NCI-H345 (cell line): ENCODE measurements around the gene SRRM2.

Source experiments
- DNase-seq: peaks from one replicate; lab custom pipeline; 2025; lab: John Stamatoyannopoulos, UW

SRRM2 gene

DNA sequence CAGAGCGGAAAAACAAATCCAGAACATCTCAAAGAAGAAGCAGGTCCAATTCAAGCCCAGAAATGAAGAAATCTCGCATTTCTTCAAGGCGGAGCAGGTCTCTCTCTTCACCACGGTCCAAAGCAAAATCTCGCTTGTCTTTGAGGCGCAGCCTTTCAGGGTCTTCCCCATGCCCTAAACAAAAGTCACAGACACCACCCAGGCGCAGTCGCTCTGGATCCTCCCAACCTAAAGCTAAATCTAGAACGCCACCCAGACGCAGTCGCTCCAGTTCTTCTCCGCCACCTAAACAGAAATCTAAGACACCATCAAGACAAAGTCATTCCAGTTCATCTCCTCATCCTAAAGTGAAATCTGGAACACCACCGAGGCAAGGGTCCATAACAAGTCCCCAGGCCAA lies 10.3 kb downstream of the SRRM2 start:
- DNase-seq, result no peak

GRCh38 chr16:2763173-2763572 lies 10.7 kb downstream of the SRRM2 start:
- DNase-seq, result no peak

- no peak for DNase-seq
These were observed 12.3 kb downstream of the SRRM2 start for GRCh38 chr16:2764718-2765117.

- DNase-seq, result no peak
These were observed 13.3 kb downstream of the SRRM2 start for GRCh38 chr16:2765462-2766404.

- no peak for DNase-seq
These were observed 14.1 kb downstream of the SRRM2 start for GRCh38 chr16:2766430-2767139.

DNA sequence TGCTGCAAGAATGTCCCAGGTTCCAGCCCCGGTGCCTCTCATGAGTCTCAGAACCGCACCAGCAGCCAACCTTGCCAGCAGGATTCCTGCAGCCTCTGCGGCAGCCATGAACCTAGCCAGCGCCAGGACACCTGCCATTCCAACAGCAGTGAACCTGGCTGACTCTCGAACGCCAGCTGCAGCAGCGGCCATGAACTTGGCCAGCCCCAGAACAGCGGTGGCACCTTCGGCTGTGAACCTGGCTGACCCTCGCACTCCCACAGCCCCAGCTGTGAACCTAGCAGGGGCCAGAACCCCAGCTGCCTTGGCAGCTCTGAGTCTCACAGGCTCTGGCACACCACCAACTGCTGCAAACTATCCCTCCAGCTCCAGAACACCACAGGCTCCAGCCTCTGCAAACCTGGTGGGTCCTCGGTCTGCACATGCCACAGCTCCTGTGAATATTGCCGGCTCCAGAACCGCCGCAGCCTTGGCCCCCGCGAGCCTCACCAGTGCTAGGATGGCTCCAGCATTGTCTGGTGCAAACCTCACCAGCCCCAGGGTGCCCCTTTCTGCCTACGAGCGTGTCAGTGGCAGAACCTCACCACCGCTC lies 14.8 kb downstream of the SRRM2 start:
- no peak for DNase-seq

- DNase-seq, result no peak
These were observed 15.5 kb downstream of the SRRM2 start for GRCh38 chr16:2767891-2768290.

DNA sequence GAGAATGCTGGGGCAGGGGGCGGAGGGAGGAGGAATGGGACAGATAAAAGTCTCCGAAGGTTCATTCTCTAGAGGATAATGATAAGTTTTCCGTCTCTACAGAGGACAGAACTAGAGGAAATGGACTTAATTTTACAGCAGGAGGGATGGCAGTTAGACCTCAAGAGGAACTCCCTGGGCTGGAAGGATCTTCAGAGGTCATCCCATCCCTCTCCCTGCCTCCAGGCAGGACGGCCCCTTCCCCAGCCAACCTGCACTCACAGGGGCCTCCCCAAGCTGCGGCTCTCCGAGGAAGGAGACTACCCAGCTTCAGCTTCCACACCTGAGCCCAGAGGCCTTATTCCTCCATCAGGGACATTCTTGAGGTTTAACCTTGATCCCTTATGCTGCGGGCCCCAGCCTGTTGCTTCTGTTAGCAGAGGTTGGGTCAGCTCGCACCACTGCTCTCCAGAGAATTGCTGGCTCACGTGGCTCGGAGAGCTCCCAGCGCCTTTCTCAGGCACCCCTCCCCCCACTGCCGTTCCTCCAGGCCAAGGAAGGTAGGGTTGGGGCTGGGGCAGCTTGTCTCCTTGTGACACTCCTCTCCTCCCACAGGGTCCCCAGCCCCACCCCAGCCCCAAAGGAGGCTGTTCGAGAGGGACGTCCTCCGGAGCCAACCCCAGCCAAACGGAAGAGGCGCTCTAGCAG lies 16.1 kb downstream of the SRRM2 start:
- no peak for DNase-seq

GRCh38 chr16:2769100-2769529 lies 16.7 kb downstream of the SRRM2 start:
- no peak for DNase-seq

DNA sequence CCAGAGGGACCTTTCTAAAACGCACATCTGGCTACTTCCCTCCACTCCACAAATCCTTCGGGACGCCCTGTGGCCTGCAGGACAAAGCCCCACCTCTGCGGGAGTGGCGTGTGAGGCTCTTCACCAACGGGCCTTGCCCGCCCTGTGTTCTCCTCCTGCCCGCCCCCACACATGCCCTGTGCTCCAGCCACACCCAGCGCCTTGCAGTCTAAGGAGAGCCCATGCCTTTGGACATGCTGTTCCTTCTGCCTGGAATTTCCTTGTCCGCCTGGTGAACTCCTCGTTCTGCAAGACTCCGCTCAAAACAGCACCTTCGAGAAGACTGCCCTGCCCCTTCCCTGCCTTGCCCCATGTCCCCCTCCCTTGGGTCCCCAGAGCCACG lies 17.2 kb downstream of the SRRM2 start:
- no peak for DNase-seq

GRCh38 chr16:2770057-2770951 lies 17.9 kb downstream of the SRRM2 start:
- no peak for DNase-seq

DNA sequence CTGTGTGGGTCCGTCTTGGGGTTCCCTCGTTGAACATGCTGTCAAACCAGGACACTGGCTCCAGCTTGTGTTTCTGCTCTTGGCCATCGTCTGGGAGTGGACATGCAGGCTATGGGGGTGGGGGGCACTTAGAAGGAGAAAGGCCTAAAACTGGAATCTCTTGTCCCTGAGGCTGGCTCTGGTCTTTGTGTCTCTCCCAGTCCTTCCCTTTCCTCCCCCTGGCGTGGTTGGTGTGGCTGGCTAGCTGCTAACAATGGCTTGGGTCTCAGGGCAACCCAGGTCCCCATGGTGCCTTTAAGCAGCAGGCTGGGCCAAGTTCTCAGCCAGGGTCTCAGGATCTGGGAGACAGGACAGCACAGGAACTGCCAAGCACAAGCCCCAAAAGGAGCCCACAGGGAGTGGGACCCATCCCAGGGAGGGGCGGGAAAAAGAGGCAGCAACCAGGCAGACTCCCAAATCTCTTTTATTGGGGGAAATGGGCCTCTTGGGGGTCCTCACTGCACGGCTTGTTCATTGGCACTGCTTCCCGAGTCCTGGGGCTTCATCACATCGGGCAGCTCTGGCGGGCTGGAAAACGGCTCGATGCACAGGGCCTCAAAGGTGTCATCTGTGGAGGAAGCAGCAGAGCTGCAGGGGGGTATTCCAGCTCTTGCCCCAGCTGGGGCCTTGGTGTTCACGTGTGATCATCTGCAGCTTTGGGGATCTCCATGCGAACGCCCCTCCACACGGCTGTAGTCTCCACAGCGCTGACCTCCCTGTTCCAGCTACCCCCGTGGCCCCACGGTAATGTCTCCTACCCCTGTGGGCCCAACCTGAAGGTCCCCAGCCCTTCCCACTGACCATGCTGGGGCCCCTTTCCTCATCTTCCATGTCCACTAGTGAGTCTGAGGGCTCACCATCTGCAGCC lies 19.3 kb downstream of the SRRM2 start:
- DNase-seq, result no peak

DNA sequence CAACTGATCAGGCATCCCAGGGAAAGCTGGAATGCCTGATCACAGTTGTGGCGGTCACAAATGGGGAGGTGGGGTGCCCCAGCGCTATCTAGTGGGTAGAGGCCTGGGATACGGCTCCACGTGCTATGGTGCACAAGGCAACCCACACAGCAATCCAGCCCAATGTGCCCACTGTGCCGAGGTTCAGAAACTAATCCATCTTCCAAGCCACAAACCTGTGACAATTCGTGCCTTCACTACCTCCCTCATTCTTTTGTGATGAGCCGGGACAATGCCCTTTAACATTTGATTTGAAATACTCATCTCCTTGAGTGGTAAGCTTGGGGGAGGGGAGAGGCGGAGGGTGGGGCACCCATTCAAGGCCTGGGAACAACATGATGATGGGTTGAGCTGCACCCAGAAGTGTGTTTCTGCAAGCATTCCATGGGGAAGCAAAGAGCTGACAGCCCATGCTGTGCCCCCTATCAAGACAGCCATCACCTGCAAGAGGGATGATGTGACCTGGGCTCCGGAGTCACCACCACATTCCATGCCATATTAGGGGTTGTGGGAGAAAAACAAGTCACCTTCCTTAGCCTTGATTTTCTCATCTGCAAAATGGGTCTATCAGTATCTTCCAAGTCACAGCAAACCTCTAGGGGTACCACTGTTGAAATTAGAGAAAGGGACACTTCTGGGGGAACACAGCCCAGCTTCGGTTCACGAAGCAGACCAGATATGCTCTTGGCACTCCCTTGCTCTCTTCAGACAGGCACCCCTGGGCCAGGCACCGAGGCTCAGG lies 20.9 kb downstream of the SRRM2 start:
- no peak for DNase-seq

DNA sequence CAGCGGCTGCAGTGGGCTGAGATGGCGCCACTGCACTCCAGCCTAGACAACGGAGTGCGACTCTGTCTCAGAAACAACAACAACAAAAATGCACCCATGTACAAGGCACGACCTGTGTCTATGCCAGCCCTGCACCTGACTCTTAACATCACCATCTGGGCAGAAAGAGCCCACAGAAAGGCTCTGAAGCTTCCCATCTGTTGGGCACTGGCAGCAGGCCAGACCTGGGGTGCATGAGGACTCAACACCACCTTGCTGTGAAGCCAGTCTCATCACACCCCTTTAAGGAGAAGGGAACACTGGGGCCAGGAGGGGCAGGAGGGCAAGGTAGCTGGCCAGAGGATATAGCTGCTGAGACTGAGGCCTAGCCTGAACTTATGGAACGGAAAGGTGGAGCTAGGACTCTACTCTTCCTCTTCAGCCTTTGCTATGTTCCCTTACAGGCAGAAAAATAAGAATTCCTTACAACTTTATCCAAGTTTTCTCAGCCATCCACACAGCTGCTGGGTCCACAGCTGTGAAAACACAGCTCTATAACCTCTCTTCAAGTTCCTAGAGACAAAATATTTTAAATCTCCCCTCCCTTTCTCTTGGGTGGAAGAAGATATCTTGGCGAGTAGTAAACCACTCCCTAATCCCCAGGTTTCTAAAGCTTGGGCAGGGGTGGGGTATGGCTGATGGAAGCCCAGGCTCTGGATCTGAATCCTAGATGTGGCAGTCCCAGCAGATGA lies 21.9 kb downstream of the SRRM2 start:
- no peak for DNase-seq

DNA sequence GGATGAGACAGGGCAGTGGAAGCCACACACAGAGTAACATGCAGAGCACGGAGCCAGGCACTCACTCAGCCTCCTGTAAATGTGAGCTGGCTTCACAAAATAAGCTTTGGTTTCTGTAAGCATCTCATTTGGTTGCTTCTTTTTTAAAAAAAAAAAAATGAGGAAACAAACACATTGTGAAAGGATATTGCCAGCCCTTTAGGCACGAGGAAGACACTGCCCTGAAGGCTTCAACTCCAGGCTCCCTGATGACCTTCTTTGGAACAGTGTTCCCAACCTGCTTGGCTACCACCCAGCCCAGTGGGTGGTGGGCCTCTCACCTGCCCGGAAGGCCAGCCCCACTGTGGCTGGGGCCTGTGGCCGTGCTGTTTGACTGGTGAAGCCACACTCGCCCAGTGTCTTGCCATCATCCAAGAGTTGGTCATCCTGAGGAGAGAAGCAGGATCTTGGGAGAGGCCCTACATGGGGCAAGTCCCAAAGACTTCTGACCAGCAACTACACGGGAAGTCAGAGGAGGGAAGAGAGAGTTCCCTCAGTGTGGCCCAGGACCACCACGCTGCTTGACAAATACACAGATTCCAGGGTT lies 22.8 kb downstream of the SRRM2 start:
- DNase-seq, result no peak

DNA sequence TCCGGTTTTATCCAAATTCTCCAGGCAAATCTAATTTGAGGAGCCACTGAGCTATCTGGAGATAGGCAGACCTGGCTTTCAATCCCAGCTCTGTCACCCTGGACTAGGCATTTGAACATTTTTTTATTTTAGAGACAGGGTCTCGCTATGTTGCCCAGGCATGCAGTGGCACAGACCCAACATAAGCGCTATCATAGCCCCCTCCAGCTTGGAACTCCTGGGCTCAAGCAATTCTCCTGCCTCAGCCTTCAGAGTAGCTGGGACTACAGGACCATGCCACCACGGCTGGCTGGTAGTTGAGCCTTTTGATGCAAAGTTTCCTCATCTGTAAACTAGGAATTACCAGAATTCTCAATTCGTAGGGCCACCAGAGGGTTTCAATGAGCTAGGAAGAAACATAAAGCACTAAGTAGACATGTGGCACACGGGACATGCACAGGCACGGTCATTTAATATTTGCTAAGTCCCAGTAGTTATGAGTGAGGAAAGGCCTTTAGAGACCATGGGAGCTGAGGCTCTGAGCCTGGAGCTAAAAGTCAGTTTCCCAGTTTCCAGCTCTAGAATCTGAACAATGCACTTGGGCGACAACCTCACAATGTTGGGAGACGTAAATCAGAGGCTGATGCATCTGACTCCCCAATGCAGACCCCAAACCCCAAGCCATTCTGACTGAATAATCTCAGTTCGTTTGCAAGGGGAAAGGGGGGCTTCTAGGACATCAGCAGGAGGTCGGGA lies 23.5 kb downstream of the SRRM2 start:
- DNase-seq, result no peak

DNA sequence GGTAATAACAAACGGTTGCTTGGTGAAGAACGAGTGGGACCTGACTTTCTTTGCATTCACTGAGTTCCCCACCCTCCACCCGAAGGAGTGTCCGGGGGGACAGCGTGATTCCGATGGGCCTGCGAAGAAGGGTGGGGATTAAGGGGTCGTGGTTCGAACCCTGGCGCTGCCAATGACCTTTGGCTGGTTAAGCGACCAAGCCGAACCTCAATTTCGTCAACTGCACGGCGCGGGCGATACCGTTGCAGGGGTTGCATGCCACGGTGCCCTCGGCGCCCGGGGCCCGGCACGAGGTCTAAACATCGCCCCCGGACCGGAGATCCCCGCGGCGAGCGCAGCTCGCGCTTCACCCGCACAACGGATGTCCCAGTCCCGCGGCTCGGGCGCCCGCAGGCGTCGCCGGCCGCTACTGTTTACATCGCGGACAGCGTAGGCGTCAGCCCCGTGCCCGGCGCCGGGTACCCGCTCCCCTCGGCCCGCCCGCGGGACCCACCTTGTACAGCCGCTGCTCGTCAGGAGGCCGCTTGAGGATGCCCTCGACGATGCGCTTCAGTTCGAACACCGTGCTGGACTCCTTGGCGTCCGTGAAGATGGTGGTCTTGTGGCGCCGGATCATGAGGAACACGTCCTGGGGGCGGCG lies 24.2 kb downstream of the SRRM2 start:
- DNase-seq, result peak; percentile 34
